Right ventricle myocardium superior (tissue), 1 donor: ENCODE measurements around the gene WDR5B. TPM values are rescaled to one million over a fixed set of nuclear protein-coding genes. Genes with fewer than 3 reads are reported as not detected.
A peak's percentile ranks its signal among the peaks of the same experiment; 100 is the strongest.
"Not testable (repeated sequence)": the region's sequence is repeated elsewhere in the genome, so short reads cannot be mapped to it uniquely, and the experiment has no call there.

Source experiments
- ATAC-seq: fragments of 200-7000 bp; cut with Tn5 transposase; one replicate; pipeline ENCODE4 v1.9.1; 2020; ENCODE audit warnings: mild to moderate bottlenecking; ENCODE audit not compliant: poor library complexity
- DNase-seq: peaks from one replicate; pipeline ENCODE4 v3.0.0-alpha.2; 2020
- intact Hi-C: fragments of 100-400 bp; cut with DNase I; formaldehyde crosslinking; loops from one replicate; pipeline ENCODE4 v1.11.2; 2022
- total RNA-seq: library from RNA; stranded (reverse); fragmentation: NEBNext Ultra II Directional; extraction: Animal tissue kit (Norgen Biotek cat#: 25700); gene quantifications from one replicate; pipeline ENCODE4 v1.2.1, GENCODE V29; 2021
- donor health status: DM: no; HTN: yes; CAD: no; lungs with severe emphysema.

Gene WDR5B
- total RNA-seq, 1 donor from 2014 or later, result 2.4 TPM

- intact Hi-C loops, result no loop called here
- DNase-seq (no peak), ATAC-seq (no peak)
Observed at GRCh38 chr3:122387709-122388108, 28.2 kb downstream of the WDR5B start.

- ATAC-seq, result peak; percentile 98
- DNase-seq, result peak; percentile 98
- intact Hi-C loops, result no loop called here
Observed at GRCh38 chr3:122383771-122384697, 31.8 kb downstream of the WDR5B start, which contains the start of gene FAM162A. FAM162A (plus strand) TSS chr3:122384182; CDS start chr3:122384266, 84 bp downstream.

- DNase-seq, result peak; percentile 92
- ATAC-seq, result peak; percentile 90
- intact Hi-C loops, result no loop called here
Observed at GRCh38 chr3:122382888-122383666, 32.8 kb downstream of the WDR5B start, which contains the start of gene MIX23. MIX23 (minus strand) TSS chr3:122383231; CDS start chr3:122383224, 7 bp downstream.

- intact Hi-C loops, result no loop called here
- ATAC-seq, result no peak
Observed at GRCh38 chr3:122377975-122378374, 37.9 kb downstream of the WDR5B start.

GRCh38 chr3:122374034-122374433 lies 41.8 kb downstream of the WDR5B start:
- ATAC-seq (no peak), DNase-seq (no peak)
- intact Hi-C loops, result no loop called here

More at GRCh38 chr3:122377975-122378374, 37.9 kb downstream of the WDR5B start:
- DNase-seq, result no peak

- DNase-seq (no peak), ATAC-seq (no peak)
- intact Hi-C loops, result no loop called here
Observed at GRCh38 chr3:122366379-122366749, 49.5 kb downstream of the WDR5B start.

GRCh38 chr3:122365582-122366378 lies 50.1 kb downstream of the WDR5B start:
- ATAC-seq, intact Hi-C loops, DNase-seq: not testable (repeated sequence)

GRCh38 chr3:122365073-122365472 lies 50.8 kb downstream of the WDR5B start:
- ATAC-seq (no peak), DNase-seq (no peak)
- intact Hi-C loops, result no loop called here

- ATAC-seq, result no peak
- no peak for DNase-seq
- intact Hi-C loops, result no loop called here
Observed at GRCh38 chr3:122364490-122364889, 51.4 kb downstream of the WDR5B start.

Other genes starting within 250 kb of the WDR5B start
- not detected for gene CASR, start 232.4 kb downstream of the WDR5B start, total RNA-seq
- 0.73 TPM for gene CSTA, start 90.8 kb downstream of the WDR5B start, total RNA-seq
- gene MIX23, start 32.8 kb downstream of the WDR5B start, total RNA-seq, result 25.0 TPM
- gene FAM162A, start 31.9 kb downstream of the WDR5B start, total RNA-seq, result 144 TPM
- 73.0 TPM for gene KPNA1, start 98.9 kb upstream of the WDR5B start, total RNA-seq
- 10.0 TPM for gene PARP9, start 148.2 kb upstream of the WDR5B start, total RNA-seq
- 10.2 TPM for gene DTX3L, start 148.3 kb upstream of the WDR5B start, total RNA-seq
- gene PARP15, start 161.6 kb upstream of the WDR5B start, total RNA-seq, result 0.40 TPM